Activated CD4-positive, alpha-beta memory T cell treated with anti-CD3 and anti-CD28 coated beads for 36 hours (primary cell): ENCODE results near the gene MYO18B. TPM values are rescaled to one million over a fixed set of nuclear protein-coding genes. Genes with fewer than 3 reads are reported as not detected.
"Not testable (repeated sequence)": the region's sequence is repeated elsewhere in the genome, so short reads cannot be mapped to it uniquely, and the experiment has no call there.

ENCODE experiments used
- CTCF ChIA-PET: fragments of 350-600 bp; sonication (Branson Sonifier 250); formaldehyde crosslinking; loops from one replicate; lab custom pipeline; 2021; ENCODE audit warnings: antibody characterized with exemption, inconsistent platforms; lab: Charles Lee
- POLR2A ChIA-PET: fragments of 350-600 bp; sonication (Branson Sonifier 250); formaldehyde crosslinking; loops from one replicate; lab custom pipeline; 2021; ENCODE audit warnings: antibody characterized with exemption; lab: Charles Lee
- DNase-seq: peaks from one replicate; pipeline ENCODE4 v3.0.0-alpha.2; 2020
- H3K27ac Mint-ChIP-seq: one replicate; pipeline ENCODE4 v1.8.0; 2021; ENCODE audit warnings: mixed read lengths
- H3K27me3 Mint-ChIP-seq: one replicate; pipeline ENCODE4 v1.8.0; 2021; ENCODE audit warnings: mixed read lengths
- H3K36me3 Mint-ChIP-seq: one replicate; pipeline ENCODE4 v1.8.0; 2021; ENCODE audit warnings: mixed read lengths
- H3K4me1 Mint-ChIP-seq: one replicate; pipeline ENCODE4 v1.8.0; 2021; ENCODE audit warnings: low read depth, mixed read lengths
- H3K4me3 Mint-ChIP-seq: one replicate; pipeline ENCODE4 v1.8.0; 2021; ENCODE audit warnings: mild to moderate bottlenecking, mixed read lengths
- H3K9me3 Mint-ChIP-seq: one replicate; pipeline ENCODE4 v1.8.0; 2021; ENCODE audit warnings: mixed read lengths
- intact Hi-C: fragments of 100-400 bp; cut with micrococcal nuclease; formaldehyde crosslinking; loops from one replicate; pipeline ENCODE4 v1.15.1; 2023
- total RNA-seq, 2 experiments: library from RNA; stranded (reverse); gene quantifications; one replicate each; pipeline ENCODE4 v1.2.3, GENCODE V29; 2021

The MYO18B gene
- total RNA-seq, 2 experiments from 2014 or later = 0.22 to 0.29 TPM

DNA sequence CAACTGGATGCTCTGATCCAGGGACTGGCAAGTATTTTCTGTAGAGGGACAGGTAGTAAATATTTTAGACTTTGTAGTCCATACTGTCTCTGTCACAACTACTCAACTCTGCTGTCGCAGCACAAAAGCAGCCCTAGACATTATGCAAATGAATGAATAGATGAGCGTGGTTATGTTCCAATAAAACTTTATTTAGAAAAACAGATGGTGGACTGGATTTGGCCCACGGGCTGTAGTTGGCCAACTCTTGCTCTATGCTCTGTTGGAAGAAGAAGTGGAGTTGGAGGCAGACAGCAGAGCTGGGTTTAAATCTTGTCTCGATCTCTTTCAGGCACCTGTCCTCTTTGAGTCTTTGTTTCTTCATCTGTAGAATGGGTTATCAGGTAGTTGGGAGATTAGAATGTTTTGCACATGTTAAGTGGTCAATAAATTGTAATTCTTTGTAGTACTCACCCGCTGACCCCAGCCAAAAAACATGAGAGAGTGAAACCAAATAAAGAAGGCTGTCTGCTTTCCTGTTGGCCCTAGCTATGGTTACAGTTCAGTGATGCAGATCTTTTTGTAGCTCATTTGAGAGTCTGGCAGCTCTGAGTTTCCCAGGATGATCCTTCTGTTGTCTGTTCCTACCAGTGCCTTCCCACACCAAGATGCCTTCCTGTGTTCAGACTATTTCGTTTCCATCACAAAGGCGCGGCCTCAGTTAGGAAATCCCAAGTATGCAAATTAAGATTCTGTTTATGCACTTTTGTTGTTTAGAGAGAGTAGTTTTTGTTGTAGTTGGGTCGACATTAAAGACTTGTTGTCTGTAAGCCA lies 229.2 kb downstream of the MYO18B start:
- peaks cover 4% of the 10 kb centered on the region for H3K27me3 Mint-ChIP-seq
- H3K36me3 Mint-ChIP-seq = no peaks in the 10 kb centered on the region
- H3K27ac Mint-ChIP-seq = no peak overlapping the region
- intact Hi-C loops = no loop called here
- H3K9me3 Mint-ChIP-seq = no peaks in the 10 kb centered on the region
- DNase-seq = no peak
- H3K4me3 Mint-ChIP-seq = no peak overlapping the region
- ChIA-PET CTCF (no interaction called here), POLR2A (no interaction called here)
- H3K4me1 Mint-ChIP-seq = peaks cover 10% of the 10 kb centered on the region

DNA sequence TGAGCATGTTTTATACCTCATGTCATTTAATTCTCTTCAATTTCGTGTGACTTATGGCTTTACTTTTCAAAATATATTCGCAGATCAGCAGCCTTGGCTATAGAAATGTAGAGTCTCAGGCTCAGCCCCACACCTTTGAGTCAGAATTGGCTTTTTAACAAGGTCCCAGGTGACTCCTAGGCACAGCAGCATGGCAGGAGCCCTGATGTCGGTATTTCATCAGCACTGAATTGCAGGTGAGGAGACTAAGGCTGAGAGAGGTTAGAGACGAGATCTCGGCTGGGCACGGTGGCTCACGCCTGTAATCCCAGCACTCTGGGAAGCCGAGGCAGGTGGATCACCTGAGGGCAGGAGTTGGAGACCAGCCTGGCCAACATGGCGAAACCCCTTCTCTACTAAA lies 230.4 kb downstream of the MYO18B start:
- no peaks in the 10 kb centered on the region for H3K9me3 Mint-ChIP-seq
- intact Hi-C loops = no loop called here

DNA sequence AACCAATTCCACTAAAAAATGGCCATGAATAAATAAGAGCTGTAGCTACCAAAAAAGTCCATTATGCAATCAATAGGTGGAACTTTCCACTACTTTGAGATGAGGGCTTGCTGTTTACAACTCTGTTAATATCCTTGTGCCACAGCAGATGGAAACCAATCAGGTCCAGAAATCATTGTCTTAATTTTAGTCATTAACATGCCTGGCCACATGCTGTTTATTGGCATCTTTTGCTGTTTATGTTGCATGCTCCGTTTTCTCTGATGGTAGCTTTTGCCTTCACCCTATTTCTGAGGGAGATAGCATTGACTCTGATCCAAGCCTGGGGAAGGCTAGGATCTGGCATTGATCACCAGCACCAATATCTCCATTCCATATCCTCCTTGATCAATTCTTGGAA lies 234.4 kb downstream of the MYO18B start:
- ChIA-PET CTCF (no interaction called here), POLR2A (no interaction called here)
- Mint-ChIP-seq H3K4me3 (no peak overlapping the region), H3K9me3 (no peaks in the 10 kb centered on the region), H3K4me1 (no peaks in the 10 kb centered on the region), H3K27me3 (peaks cover 6% of the 10 kb centered on the region), H3K36me3 (no peaks in the 10 kb centered on the region), H3K27ac (no peak overlapping the region)
- intact Hi-C loops = no loop called here
- DNase-seq = no peak

More for the DNA sequence above, 230.4 kb downstream of the MYO18B start:
- peaks cover under 1% of the 10 kb centered on the region for H3K4me1 Mint-ChIP-seq
- no peaks in the 10 kb centered on the region for H3K36me3 Mint-ChIP-seq
- CTCF ChIA-PET = no interaction called here
- peaks cover 4% of the 10 kb centered on the region for H3K27me3 Mint-ChIP-seq
- no peak overlapping the region for H3K4me3 Mint-ChIP-seq
- no peak overlapping the region for H3K27ac Mint-ChIP-seq
- POLR2A ChIA-PET = no interaction called here
- DNase-seq = no peak

DNA sequence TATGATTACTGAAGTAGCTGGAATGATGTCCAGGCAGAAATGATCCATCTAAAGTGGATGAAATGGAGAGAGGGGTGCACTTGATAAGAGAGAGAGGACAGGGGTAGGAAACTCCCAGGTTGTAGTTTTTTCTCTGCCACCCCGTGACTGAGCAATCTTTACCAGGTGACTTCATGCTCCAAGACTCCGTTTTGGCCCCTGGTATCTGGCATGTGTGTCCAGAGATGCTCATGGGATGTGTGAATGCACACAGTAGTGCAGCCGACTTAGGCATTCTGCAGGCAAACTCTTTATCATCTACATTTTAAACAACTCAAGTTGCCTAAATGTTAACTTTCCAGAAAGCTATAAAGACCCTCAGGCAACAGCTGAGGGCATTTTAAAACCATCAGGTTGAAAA lies 238.0 kb downstream of the MYO18B start:
- H3K9me3 Mint-ChIP-seq = no peaks in the 10 kb centered on the region
- POLR2A ChIA-PET = no interaction called here
- no peak overlapping the region for H3K4me3 Mint-ChIP-seq
- no peak for DNase-seq
- CTCF ChIA-PET = no interaction called here
- no peaks in the 10 kb centered on the region for H3K36me3 Mint-ChIP-seq
- intact Hi-C loops = no loop called here
- H3K27me3 Mint-ChIP-seq = peaks cover 1% of the 10 kb centered on the region
- no peaks in the 10 kb centered on the region for H3K4me1 Mint-ChIP-seq
- H3K27ac Mint-ChIP-seq = no peak overlapping the region

DNA sequence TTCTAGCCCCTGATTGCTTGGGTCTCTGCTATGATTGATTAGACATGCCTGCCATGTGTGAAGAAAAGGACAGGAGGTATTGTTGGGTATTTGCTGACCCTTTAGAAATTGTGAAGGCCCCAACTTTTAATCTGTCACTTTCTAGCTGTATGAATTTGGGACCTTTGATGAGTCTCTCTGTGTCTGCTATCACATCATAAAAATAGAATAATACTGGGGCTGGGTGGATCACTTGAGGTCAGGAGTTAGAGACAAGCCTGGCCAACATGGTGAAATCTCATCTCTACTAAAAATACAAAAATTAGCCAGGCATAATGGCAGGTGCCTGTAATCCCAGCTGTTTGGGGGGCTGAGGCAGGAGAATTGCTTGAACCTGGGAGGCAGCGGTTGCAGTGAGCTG lies 242.9 kb downstream of the MYO18B start:
- H3K4me3 Mint-ChIP-seq, H3K9me3 Mint-ChIP-seq, CTCF ChIA-PET, intact Hi-C loops, H3K27me3 Mint-ChIP-seq, H3K27ac Mint-ChIP-seq, POLR2A ChIA-PET, H3K36me3 Mint-ChIP-seq, DNase-seq, H3K4me1 Mint-ChIP-seq: not testable (repeated sequence)

DNA sequence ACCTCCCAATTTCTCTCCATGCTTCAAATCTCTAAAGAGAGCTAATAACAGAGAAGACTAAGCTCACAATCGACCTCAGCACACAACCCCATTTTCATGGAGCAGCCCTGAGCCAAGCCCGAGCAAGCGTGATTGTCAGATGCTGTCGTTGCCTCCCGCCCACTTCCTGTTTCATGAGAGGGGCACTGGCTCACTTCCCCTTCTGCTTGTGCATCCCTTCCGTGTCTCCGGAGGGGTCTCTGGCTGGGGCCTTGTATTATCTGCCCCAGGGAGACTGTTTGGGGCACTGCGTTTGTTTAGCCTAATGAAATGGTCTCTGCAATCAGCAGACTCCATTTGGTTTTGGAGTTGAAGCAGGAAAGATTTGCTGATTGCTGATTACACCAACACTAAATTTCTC lies 246.0 kb downstream of the MYO18B start:
- peak; percentile 8 for DNase-seq
- CTCF ChIA-PET = no interaction called here
- Mint-ChIP-seq H3K9me3 (no peaks in the 10 kb centered on the region), H3K4me3 (no peak overlapping the region), H3K36me3 (no peaks in the 10 kb centered on the region), H3K27ac (no peak overlapping the region), H3K4me1 (no peaks in the 10 kb centered on the region), H3K27me3 (peaks cover 4% of the 10 kb centered on the region)
- POLR2A ChIA-PET = no interaction called here
- intact Hi-C loops = no loop called here

DNA sequence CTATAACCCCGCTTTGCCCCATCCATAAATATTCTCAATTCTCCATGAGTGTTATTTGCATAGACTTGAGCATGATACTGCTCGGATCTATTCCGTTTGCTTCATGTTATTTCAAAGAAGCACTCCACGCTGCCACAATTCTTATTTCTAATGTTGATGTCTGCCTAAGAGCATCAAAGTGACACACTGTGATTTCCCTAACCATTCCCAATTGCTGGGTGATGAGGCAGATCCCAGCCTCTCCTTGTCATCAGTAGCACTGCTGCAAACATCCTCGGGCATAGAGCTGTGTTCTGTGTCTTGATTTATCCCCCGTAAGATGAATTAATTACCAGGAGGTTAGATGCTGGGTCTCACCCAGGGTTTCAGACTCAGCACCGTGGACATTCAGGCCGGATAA lies 249.0 kb downstream of the MYO18B start:
- CTCF ChIA-PET = no interaction called here
- DNase-seq = no peak
- Mint-ChIP-seq H3K4me1 (no peaks in the 10 kb centered on the region), H3K27me3 (peaks cover 2% of the 10 kb centered on the region), H3K4me3 (no peak overlapping the region), H3K36me3 (no peaks in the 10 kb centered on the region), H3K27ac (no peak overlapping the region), H3K9me3 (no peaks in the 10 kb centered on the region)
- POLR2A ChIA-PET = no interaction called here
- intact Hi-C loops = no loop called here

DNA sequence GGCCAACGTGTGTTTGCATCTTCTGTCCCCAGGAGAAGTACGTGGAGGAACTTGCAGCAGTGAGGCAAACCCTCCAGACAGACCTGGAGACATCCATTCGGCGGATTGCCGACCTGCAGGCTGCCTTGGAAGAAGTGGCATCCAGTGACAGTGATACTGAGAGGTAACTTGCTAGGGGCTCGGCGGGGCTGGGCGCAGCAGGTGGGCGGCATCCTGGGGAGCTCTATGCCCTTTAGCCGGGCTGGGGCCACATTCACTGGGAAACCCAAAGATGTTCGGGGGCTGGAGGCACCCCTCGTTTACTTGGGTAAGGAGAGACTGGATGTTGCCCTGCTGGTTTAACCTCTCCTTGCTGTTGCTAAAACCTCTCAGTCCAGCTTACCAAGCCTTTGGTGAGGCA lies 250.3 kb downstream of the MYO18B start:
- no peaks in the 10 kb centered on the region for H3K36me3 Mint-ChIP-seq
- no peak overlapping the region for H3K27ac Mint-ChIP-seq
- ChIA-PET POLR2A (no interaction called here), CTCF (no interaction called here)
- intact Hi-C loops = no loop called here
- DNase-seq = no peak
- H3K27me3 Mint-ChIP-seq = no peaks in the 10 kb centered on the region
- H3K9me3 Mint-ChIP-seq = no peaks in the 10 kb centered on the region
- H3K4me3 Mint-ChIP-seq = no peak overlapping the region
- no peaks in the 10 kb centered on the region for H3K4me1 Mint-ChIP-seq

DNA sequence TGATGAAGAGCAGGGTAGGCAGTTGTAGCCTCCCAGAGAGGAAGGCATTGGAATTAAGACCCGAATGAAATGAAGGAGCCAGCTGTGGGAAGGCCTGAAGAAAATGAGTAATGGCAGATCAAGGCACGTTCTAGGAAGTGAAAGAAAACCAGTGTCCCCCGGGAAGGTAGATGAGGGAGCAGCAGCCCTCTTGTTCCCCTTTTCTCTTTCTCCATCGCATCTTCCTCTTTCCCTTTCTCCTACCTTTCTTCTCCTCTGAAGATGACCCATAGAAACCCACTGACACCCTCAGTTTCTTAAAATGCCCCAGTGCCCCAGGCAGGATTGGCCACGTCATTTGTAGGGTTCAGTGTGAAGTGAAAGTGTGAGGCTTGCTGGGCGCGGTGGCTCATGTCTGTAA lies 254.7 kb downstream of the MYO18B start:
- Mint-ChIP-seq H3K4me3 (no peak overlapping the region), H3K36me3 (no peaks in the 10 kb centered on the region), H3K4me1 (no peaks in the 10 kb centered on the region), H3K27ac (no peak overlapping the region), H3K27me3 (no peaks in the 10 kb centered on the region), H3K9me3 (no peaks in the 10 kb centered on the region)
- ChIA-PET CTCF (no interaction called here), POLR2A (no interaction called here)
- intact Hi-C loops = no loop called here
- no peak for DNase-seq

DNA sequence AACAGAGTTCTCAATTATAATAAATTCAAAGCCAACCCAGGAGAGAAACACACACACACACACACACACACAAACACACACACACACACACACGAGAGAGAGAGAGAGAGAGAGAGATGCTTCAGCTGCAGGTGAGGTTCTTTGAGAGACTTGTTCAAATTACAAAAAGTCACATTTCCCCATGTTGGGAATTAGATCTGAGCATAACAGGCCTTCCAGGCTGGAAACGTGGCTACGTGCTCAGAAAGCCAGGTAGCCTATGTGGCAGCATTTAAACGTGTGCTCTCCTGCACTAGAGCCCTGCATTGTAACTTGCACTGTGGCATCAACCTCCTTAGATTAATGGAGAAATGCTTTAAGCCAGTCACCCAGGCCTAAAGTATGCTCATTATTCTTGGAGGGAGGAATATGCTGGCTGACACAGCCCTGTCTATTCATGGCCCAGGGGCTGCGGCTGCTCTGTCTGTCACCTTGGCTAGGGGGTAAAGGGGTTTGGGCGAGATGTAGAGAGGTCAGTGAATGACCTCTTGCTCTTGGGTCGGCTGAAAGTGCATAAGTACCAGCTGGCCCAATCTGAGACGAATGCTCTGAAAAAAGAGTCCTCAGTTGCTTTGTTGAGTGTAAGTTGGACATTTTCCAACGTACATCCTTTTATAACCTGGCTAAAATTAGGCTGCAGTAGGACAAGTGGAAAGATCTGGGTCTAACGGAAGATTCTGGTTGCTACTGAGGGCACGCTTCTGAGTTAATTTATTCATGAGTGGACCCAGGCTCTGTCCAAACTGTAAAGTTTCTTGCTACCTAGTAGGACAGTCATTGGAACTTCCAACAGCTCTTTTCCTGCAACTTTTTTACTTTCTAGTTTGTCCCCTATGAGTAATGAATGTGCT lies 256.1 kb downstream of the MYO18B start:
- Mint-ChIP-seq H3K4me1 (no peaks in the 10 kb centered on the region), H3K36me3 (no peaks in the 10 kb centered on the region), H3K9me3 (no peaks in the 10 kb centered on the region), H3K27ac (no peak overlapping the region), H3K4me3 (no peak overlapping the region), H3K27me3 (no peaks in the 10 kb centered on the region)
- intact Hi-C loops = no loop called here
- ChIA-PET POLR2A (no interaction called here), CTCF (no interaction called here)
- no peak for DNase-seq

DNA sequence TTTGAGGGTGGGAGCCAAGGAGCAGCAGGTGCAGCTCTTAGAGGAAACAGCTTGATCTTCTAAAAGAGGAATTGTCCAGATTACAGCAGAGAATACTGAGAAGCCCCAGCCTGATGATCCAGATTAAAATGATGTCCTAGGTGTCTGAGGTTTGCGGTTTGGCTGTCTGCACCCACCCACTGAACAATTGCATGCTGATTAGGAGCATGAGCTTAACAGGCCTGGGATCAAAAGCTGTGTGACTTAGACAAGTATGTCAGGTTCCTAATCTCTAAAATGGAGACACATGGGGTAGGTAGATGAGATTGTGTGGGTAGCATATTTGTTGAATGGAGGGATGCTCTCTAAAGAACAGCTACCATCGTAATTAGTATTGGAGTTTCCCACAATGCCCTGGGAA lies 260.5 kb downstream of the MYO18B start:
- POLR2A ChIA-PET = no interaction called here
- no peaks in the 10 kb centered on the region for H3K4me1 Mint-ChIP-seq
- peaks cover 10% of the 10 kb centered on the region for H3K9me3 Mint-ChIP-seq
- H3K36me3 Mint-ChIP-seq = no peaks in the 10 kb centered on the region
- intact Hi-C loops = no loop called here
- no peak overlapping the region for H3K27ac Mint-ChIP-seq
- H3K4me3 Mint-ChIP-seq = no peak overlapping the region
- no peak for DNase-seq
- CTCF ChIA-PET = no interaction called here
- no peaks in the 10 kb centered on the region for H3K27me3 Mint-ChIP-seq

DNA sequence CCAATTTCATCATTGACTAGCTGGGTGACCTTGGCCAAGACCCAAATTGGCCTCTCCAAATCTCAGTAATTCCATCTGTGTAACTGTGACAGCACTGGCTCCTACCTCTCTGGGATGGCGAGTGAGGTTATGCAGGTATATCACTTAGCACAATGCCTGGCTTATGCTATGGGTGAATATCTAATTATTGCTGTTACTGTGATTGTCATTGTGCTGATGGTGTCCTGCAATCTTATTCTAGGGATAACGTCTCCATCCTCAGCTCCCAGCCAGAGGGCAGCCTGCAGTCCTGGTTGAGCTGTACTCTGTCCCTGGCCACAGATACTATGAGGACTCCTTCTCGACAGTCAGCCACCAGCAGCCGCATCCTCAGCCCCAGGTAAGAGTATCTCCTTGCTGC lies 262.5 kb downstream of the MYO18B start:
- H3K4me1 Mint-ChIP-seq = no peaks in the 10 kb centered on the region
- POLR2A ChIA-PET = no interaction called here
- no peak for DNase-seq
- H3K27me3 Mint-ChIP-seq = no peaks in the 10 kb centered on the region
- CTCF ChIA-PET = no interaction called here
- H3K4me3 Mint-ChIP-seq = no peak overlapping the region
- intact Hi-C loops = no loop called here
- no peaks in the 10 kb centered on the region for H3K36me3 Mint-ChIP-seq
- H3K27ac Mint-ChIP-seq = no peak overlapping the region
- H3K9me3 Mint-ChIP-seq = peaks cover 10% of the 10 kb centered on the region
